ENCODE results near the gene NUBP2. TPM values are rescaled to one million over a fixed set of nuclear protein-coding genes. Genes with fewer than 3 reads are reported as not detected.

The NUBP2 gene
- total and polyA plus RNA-seq, 2 donors (not counting 3 experiments of a cell fraction or from before 2014, with no cell fraction given) = 55.0 to 69.6 TPM

- Histone ChIP-seq H3K4me1 (ENCODE audit: control insufficient read depth, extremely low read depth, insufficient read depth, low read length) (peaks cover 11% of the 10 kb centered on the region), H3K4me2 (ENCODE audit: insufficient read depth, low read length) (no peak overlapping the region), H3K4me3 (replicated peaks in 1 of 3; ENCODE audit: insufficient read depth in 1 of 3, low read depth in 1 of 3, low read length in 3 of 3) (no peak overlapping the region), H3K9me1 (replicated peaks; ENCODE audit: control insufficient read depth, extremely low read depth, insufficient read depth, low read length) (no peaks in the 10 kb centered on the region), H3K9ac (replicated peaks; ENCODE audit: extremely low read depth, insufficient read depth, low read length) (no peak overlapping the region), H2AFZ (ENCODE audit: low read depth, low read length) (no peak overlapping the region), H4K20me1 (replicated peaks; ENCODE audit: control insufficient read depth, extremely low read depth, insufficient read depth, low read length) (no peaks in the 10 kb centered on the region), H3K36me3 (ENCODE audit: control insufficient read depth in 2 of 2, extremely low read depth in 1 of 2, insufficient read depth in 2 of 2, low read length in 2 of 2) (peaks cover 4 to 44% of the 10 kb centered on the region in 2 experiments), H3K27me3 (ENCODE audit: control insufficient read depth in 2 of 2, insufficient read depth in 2 of 2, low read length in 2 of 2) (no peaks in the 10 kb centered on the region), H3K9me3 (replicated peaks; ENCODE audit: control insufficient read depth, insufficient read depth, low read length) (no peaks in the 10 kb centered on the region), H3K27ac (ENCODE audit: insufficient read depth, low read depth, low read length) (no peak overlapping the region), H3K79me2 (ENCODE audit: control insufficient read depth, insufficient read depth, low read length) (peaks cover 5% of the 10 kb centered on the region)
- no TSS peak for BruUV-seq (replicated peaks)
- dilution Hi-C loops (cut with MboI; ENCODE audit: extremely low pct_ligation_motif_present, low sequenced_read_pairs) (no loop called here), intact Hi-C loops (cut with micrococcal nuclease) (no loop called here)
- no peak for DNase-seq (ENCODE audit: low read depth, low spot score)
- TF ChIP-seq, protein P1, sequence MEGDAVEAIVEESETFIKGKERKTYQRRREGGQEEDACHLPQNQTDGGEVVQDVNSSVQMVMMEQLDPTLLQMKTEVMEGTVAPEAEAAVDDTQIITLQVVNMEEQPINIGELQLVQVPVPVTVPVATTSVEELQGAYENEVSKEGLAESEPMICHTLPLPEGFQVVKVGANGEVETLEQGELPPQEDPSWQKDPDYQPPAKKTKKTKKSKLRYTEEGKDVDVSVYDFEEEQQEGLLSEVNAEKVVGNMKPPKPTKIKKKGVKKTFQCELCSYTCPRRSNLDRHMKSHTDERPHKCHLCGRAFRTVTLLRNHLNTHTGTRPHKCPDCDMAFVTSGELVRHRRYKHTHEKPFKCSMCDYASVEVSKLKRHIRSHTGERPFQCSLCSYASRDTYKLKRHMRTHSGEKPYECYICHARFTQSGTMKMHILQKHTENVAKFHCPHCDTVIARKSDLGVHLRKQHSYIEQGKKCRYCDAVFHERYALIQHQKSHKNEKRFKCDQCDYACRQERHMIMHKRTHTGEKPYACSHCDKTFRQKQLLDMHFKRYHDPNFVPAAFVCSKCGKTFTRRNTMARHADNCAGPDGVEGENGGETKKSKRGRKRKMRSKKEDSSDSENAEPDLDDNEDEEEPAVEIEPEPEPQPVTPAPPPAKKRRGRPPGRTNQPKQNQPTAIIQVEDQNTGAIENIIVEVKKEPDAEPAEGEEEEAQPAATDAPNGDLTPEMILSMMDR (IDR thresholded peaks at IDR 0.05; ENCODE audit: extremely low read depth in 1 of 2, insufficient read depth in 1 of 2, low read depth in 1 of 2, low read length in 2 of 2) = no peak
- TF ChIP-seq POLR2AphosphoS5 (IDR thresholded peaks at IDR 0.05; ENCODE audit: insufficient read depth, low read depth, low read length) (no peak), JUN (IDR thresholded peaks at IDR 0.05; ENCODE audit: borderline replicate concordance, insufficient read depth, insufficient read length, low read depth) (no peak), FOS (IDR thresholded peaks at IDR 0.05; ENCODE audit: borderline replicate concordance, insufficient read depth, low read length) (no peak), EZH2 (IDR thresholded peaks at IDR 0.05; ENCODE audit: borderline replicate concordance, low read depth, low read length, severe bottlenecking) (no peak), GATA2 (IDR thresholded peaks at IDR 0.05; ENCODE audit: insufficient read depth, insufficient read length, low read depth, low read length) (no peak)
- FAIRE-seq = no peak
- ChIA-PET POLR2A (no interaction called here), CTCF (no interaction called here)
These were observed 15.4 kb upstream of the NUBP2 start for GRCh38 chr16:1767116-1767994.
